Measurements from ENCODE around the gene ADCY2.

- no peak for TF ChIP-seq HDAC6 (IDR thresholded peaks at IDR 0.05; ENCODE audit: low read depth, low read length)
- no peak for TF ChIP-seq ARID2 (IDR thresholded peaks at IDR 0.05)
- TF ChIP-seq, protein P1, sequence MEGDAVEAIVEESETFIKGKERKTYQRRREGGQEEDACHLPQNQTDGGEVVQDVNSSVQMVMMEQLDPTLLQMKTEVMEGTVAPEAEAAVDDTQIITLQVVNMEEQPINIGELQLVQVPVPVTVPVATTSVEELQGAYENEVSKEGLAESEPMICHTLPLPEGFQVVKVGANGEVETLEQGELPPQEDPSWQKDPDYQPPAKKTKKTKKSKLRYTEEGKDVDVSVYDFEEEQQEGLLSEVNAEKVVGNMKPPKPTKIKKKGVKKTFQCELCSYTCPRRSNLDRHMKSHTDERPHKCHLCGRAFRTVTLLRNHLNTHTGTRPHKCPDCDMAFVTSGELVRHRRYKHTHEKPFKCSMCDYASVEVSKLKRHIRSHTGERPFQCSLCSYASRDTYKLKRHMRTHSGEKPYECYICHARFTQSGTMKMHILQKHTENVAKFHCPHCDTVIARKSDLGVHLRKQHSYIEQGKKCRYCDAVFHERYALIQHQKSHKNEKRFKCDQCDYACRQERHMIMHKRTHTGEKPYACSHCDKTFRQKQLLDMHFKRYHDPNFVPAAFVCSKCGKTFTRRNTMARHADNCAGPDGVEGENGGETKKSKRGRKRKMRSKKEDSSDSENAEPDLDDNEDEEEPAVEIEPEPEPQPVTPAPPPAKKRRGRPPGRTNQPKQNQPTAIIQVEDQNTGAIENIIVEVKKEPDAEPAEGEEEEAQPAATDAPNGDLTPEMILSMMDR (IDR thresholded peaks at IDR 0.05 in 2 of 3, conservative IDR thresholded peaks at IDR 0.05 in 1 of 3; ENCODE audit: insufficient read depth in 2 of 3, low read depth in 1 of 3, low read length in 3 of 3) = no peak
- TF ChIP-seq ZNF143 (CRISPR knock-in tag; IDR thresholded peaks at IDR 0.05) = no peak
- TF ChIP-seq, protein P2, sequence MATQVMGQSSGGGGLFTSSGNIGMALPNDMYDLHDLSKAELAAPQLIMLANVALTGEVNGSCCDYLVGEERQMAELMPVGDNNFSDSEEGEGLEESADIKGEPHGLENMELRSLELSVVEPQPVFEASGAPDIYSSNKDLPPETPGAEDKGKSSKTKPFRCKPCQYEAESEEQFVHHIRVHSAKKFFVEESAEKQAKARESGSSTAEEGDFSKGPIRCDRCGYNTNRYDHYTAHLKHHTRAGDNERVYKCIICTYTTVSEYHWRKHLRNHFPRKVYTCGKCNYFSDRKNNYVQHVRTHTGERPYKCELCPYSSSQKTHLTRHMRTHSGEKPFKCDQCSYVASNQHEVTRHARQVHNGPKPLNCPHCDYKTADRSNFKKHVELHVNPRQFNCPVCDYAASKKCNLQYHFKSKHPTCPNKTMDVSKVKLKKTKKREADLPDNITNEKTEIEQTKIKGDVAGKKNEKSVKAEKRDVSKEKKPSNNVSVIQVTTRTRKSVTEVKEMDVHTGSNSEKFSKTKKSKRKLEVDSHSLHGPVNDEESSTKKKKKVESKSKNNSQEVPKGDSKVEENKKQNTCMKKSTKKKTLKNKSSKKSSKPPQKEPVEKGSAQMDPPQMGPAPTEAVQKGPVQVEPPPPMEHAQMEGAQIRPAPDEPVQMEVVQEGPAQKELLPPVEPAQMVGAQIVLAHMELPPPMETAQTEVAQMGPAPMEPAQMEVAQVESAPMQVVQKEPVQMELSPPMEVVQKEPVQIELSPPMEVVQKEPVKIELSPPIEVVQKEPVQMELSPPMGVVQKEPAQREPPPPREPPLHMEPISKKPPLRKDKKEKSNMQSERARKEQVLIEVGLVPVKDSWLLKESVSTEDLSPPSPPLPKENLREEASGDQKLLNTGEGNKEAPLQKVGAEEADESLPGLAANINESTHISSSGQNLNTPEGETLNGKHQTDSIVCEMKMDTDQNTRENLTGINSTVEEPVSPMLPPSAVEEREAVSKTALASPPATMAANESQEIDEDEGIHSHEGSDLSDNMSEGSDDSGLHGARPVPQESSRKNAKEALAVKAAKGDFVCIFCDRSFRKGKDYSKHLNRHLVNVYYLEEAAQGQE (IDR thresholded peaks at IDR 0.05; ENCODE audit: borderline replicate concordance) = no peak
- TF ChIP-seq, protein P2 (CRISPR knock-in tag; IDR thresholded peaks at IDR 0.05; ENCODE audit: low read depth) = no peak
- no peak for TF ChIP-seq ZNF274 (IDR thresholded peaks at IDR 0.05; ENCODE audit: borderline replicate concordance, low read depth, low read length)
- TF ChIP-seq MTA3 (IDR thresholded peaks at IDR 0.05; ENCODE audit: borderline replicate concordance) = no peak
- TF ChIP-seq, protein P3, sequence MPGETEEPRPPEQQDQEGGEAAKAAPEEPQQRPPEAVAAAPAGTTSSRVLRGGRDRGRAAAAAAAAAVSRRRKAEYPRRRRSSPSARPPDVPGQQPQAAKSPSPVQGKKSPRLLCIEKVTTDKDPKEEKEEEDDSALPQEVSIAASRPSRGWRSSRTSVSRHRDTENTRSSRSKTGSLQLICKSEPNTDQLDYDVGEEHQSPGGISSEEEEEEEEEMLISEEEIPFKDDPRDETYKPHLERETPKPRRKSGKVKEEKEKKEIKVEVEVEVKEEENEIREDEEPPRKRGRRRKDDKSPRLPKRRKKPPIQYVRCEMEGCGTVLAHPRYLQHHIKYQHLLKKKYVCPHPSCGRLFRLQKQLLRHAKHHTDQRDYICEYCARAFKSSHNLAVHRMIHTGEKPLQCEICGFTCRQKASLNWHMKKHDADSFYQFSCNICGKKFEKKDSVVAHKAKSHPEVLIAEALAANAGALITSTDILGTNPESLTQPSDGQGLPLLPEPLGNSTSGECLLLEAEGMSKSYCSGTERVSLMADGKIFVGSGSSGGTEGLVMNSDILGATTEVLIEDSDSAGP (CRISPR knock-in tag; IDR thresholded peaks at IDR 0.05) = no peak
- TF ChIP-seq PHB2 (IDR thresholded peaks at IDR 0.05; ENCODE audit: low read depth) = no peak
- TF ChIP-seq ZBTB17 (CRISPR knock-in tag; IDR thresholded peaks at IDR 0.05) = no peak
- TF ChIP-seq MAX (CRISPR knock-in tag; IDR thresholded peaks at IDR 0.05) = no peak
These were observed 408.0 kb downstream of the ADCY2 start for GRCh38 chr5:7803937-7804336.

Data from K562 (cell line).